ENCODE measurements around the gene RAD23B.

The RAD23B gene

DNA sequence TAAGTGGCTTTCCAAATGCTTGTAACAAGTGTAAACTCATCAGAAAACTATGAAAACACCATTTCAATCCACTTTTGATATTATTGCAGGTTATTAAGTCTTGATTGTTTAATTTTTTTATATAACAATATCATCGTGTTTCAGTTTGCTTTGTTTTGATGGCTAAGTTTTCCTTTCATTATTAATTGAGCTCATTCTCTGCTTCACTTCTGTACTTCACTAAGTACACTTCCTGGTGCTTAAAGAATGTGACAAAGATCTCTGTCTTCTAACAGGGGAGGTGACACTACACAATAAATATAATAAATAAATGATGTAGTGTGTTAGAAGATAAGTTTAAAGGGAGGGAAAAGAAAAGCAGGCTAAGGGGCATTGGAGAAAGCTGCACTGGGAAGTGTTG is 13.0 kb upstream of the RAD23B start:
- peaks cover 2% of the 10 kb centered on the region for H3K27me3 ChIP-seq (ENCODE audit: insufficient read depth, poor library complexity, severe bottlenecking)
- no peak overlapping the region for H3K4me3 ChIP-seq (replicated peaks; ENCODE audit: insufficient read depth, low read length)
- DNase-seq (ENCODE audit: low read depth in 1 of 2, low spot score in 1 of 2) = no peak
- TF ChIP-seq POLR2AphosphoS5 (IDR thresholded peaks at IDR 0.05; ENCODE audit: low read depth) = no peak
- no peak for TF ChIP-seq GABPA (IDR thresholded peaks at IDR 0.05; ENCODE audit: low read depth)
- TF ChIP-seq, protein P1, sequence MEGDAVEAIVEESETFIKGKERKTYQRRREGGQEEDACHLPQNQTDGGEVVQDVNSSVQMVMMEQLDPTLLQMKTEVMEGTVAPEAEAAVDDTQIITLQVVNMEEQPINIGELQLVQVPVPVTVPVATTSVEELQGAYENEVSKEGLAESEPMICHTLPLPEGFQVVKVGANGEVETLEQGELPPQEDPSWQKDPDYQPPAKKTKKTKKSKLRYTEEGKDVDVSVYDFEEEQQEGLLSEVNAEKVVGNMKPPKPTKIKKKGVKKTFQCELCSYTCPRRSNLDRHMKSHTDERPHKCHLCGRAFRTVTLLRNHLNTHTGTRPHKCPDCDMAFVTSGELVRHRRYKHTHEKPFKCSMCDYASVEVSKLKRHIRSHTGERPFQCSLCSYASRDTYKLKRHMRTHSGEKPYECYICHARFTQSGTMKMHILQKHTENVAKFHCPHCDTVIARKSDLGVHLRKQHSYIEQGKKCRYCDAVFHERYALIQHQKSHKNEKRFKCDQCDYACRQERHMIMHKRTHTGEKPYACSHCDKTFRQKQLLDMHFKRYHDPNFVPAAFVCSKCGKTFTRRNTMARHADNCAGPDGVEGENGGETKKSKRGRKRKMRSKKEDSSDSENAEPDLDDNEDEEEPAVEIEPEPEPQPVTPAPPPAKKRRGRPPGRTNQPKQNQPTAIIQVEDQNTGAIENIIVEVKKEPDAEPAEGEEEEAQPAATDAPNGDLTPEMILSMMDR (IDR thresholded peaks at IDR 0.05; ENCODE audit: insufficient read depth, low read length) = no peak
- TF ChIP-seq, protein P2, sequence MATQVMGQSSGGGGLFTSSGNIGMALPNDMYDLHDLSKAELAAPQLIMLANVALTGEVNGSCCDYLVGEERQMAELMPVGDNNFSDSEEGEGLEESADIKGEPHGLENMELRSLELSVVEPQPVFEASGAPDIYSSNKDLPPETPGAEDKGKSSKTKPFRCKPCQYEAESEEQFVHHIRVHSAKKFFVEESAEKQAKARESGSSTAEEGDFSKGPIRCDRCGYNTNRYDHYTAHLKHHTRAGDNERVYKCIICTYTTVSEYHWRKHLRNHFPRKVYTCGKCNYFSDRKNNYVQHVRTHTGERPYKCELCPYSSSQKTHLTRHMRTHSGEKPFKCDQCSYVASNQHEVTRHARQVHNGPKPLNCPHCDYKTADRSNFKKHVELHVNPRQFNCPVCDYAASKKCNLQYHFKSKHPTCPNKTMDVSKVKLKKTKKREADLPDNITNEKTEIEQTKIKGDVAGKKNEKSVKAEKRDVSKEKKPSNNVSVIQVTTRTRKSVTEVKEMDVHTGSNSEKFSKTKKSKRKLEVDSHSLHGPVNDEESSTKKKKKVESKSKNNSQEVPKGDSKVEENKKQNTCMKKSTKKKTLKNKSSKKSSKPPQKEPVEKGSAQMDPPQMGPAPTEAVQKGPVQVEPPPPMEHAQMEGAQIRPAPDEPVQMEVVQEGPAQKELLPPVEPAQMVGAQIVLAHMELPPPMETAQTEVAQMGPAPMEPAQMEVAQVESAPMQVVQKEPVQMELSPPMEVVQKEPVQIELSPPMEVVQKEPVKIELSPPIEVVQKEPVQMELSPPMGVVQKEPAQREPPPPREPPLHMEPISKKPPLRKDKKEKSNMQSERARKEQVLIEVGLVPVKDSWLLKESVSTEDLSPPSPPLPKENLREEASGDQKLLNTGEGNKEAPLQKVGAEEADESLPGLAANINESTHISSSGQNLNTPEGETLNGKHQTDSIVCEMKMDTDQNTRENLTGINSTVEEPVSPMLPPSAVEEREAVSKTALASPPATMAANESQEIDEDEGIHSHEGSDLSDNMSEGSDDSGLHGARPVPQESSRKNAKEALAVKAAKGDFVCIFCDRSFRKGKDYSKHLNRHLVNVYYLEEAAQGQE (IDR thresholded peaks at IDR 0.05; ENCODE audit: insufficient replicate concordance, low read depth) = no peak
- no peak for TF ChIP-seq SPI1 (IDR thresholded peaks at IDR 0.05; ENCODE audit: borderline replicate concordance, low read depth)
- H3K27ac ChIP-seq (replicated peaks) = no peak overlapping the region

DNA sequence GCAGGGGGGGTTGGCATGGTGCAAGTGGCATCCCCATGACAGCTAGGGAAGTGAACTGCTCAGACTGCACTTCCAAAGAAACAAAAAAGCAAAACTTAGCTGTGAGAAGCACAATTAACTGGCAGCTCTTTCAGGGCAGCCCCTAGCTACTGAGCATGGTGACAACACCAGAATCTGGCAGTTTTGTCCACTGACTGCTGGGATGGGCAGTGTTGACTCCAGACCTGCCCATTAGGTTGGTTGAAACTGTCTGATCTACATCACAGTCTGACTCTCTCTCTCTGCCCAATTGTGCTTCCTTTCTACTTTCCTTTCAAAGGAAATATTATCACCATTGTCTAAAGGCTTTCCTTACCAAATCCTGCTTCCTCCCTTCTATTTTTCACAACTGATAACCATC is 12.5 kb upstream of the RAD23B start:
- DNase-seq (ENCODE audit: low read depth in 1 of 2, low spot score in 1 of 2) = no peak
- no peak overlapping the region for H3K27ac ChIP-seq (replicated peaks)
- H3K4me3 ChIP-seq (replicated peaks; ENCODE audit: insufficient read depth, low read length) = no peak overlapping the region
- H3K27me3 ChIP-seq (ENCODE audit: insufficient read depth, poor library complexity, severe bottlenecking) = peaks cover 2% of the 10 kb centered on the region
- TF ChIP-seq SPI1 (IDR thresholded peaks at IDR 0.05; ENCODE audit: borderline replicate concordance, low read depth) (no peak), GABPA (IDR thresholded peaks at IDR 0.05; ENCODE audit: low read depth) (no peak), POLR2AphosphoS5 (IDR thresholded peaks at IDR 0.05; ENCODE audit: low read depth) (no peak)
- TF ChIP-seq, protein P1 (IDR thresholded peaks at IDR 0.05; ENCODE audit: insufficient read depth, low read length) = no peak
- TF ChIP-seq, protein P2 (IDR thresholded peaks at IDR 0.05; ENCODE audit: insufficient replicate concordance, low read depth) = no peak

- Histone ChIP-seq H3K4me3 (replicated peaks; ENCODE audit: insufficient read depth, low read length) (no peak overlapping the region), H3K27ac (replicated peaks) (no peak overlapping the region), H3K27me3 (ENCODE audit: insufficient read depth, poor library complexity, severe bottlenecking) (peaks cover 2% of the 10 kb centered on the region)
- no peak for DNase-seq (ENCODE audit: low read depth in 1 of 2, low spot score in 1 of 2)
- TF ChIP-seq GABPA (IDR thresholded peaks at IDR 0.05; ENCODE audit: low read depth) (no peak), SPI1 (IDR thresholded peaks at IDR 0.05; ENCODE audit: borderline replicate concordance, low read depth) (no peak), POLR2AphosphoS5 (IDR thresholded peaks at IDR 0.05; ENCODE audit: low read depth) (no peak)
- TF ChIP-seq, protein P1 (IDR thresholded peaks at IDR 0.05; ENCODE audit: insufficient read depth, low read length) = no peak
- TF ChIP-seq, protein P2 (IDR thresholded peaks at IDR 0.05; ENCODE audit: insufficient replicate concordance, low read depth) = no peak
These were observed 9.4 kb upstream of the RAD23B start for GRCh38 chr9:107273634-107274033.

Data from HL-60 (cell line).